Neural crest cell (in vitro differentiated cells): ENCODE data around the gene LY6G5C. TPM values are rescaled to one million over a fixed set of nuclear protein-coding genes. Genes with fewer than 3 reads are reported as not detected.

Experiments
- DNase-seq: peaks from one replicate; pipeline ENCODE4 v3.0.0; 2021; ENCODE audit warnings: low read depth, mixed read lengths, low spot score
- H3K27ac Mint-ChIP-seq: one replicate; pipeline ENCODE4 v1.8.0; 2021; ENCODE audit warnings: mild to moderate bottlenecking, mixed read lengths; ENCODE audit not compliant: unreplicated experiment
- H3K27me3 Mint-ChIP-seq: 2 replicates; pipeline ENCODE4 v1.8.0; 2021; ENCODE audit warnings: low read depth, mild to moderate bottlenecking, mixed read lengths
- H3K36me3 Mint-ChIP-seq: 2 replicates; pipeline ENCODE4 v1.8.0; 2021; ENCODE audit warnings: low read depth, mild to moderate bottlenecking, mixed read lengths
- H3K4me1 Mint-ChIP-seq: 2 replicates; pipeline ENCODE4 v1.8.0; 2021; ENCODE audit warnings: mixed read lengths
- H3K4me3 Mint-ChIP-seq: one replicate; pipeline ENCODE4 v1.8.0; 2021; ENCODE audit warnings: mild to moderate bottlenecking, mixed read lengths
- H3K9me3 Mint-ChIP-seq: 2 replicates; pipeline ENCODE4 v1.8.0; 2021; ENCODE audit warnings: mixed read lengths
- total RNA-seq: library from RNA; stranded (reverse); gene quantifications from 2 replicates; pipeline ENCODE4 v1.2.1, GENCODE V29; 2021
- TF ChIP-seq, protein P1 (sequence below): fragments of 200-600 bp; sonication (generic); conservative IDR thresholded peaks from 2 replicates; pipeline ENCODE4 v1.5.0; 2021; ENCODE audit warnings: antibody characterized with exemption, mild to moderate bottlenecking

The LY6G5C gene
- total RNA-seq, 1 donor from 2014 or later: 9.1 TPM

- TF ChIP-seq, protein P1, sequence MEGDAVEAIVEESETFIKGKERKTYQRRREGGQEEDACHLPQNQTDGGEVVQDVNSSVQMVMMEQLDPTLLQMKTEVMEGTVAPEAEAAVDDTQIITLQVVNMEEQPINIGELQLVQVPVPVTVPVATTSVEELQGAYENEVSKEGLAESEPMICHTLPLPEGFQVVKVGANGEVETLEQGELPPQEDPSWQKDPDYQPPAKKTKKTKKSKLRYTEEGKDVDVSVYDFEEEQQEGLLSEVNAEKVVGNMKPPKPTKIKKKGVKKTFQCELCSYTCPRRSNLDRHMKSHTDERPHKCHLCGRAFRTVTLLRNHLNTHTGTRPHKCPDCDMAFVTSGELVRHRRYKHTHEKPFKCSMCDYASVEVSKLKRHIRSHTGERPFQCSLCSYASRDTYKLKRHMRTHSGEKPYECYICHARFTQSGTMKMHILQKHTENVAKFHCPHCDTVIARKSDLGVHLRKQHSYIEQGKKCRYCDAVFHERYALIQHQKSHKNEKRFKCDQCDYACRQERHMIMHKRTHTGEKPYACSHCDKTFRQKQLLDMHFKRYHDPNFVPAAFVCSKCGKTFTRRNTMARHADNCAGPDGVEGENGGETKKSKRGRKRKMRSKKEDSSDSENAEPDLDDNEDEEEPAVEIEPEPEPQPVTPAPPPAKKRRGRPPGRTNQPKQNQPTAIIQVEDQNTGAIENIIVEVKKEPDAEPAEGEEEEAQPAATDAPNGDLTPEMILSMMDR: no peak
- peak; percentile 74 for DNase-seq
- H3K4me3 Mint-ChIP-seq: peak within 1 kb of the TSS; percentile 93
- no peaks in the 10 kb centered on the region for H3K9me3 Mint-ChIP-seq
- peaks cover 3% of the 10 kb centered on the region for H3K36me3 Mint-ChIP-seq
- peaks cover 59% of the 10 kb centered on the region for H3K4me1 Mint-ChIP-seq
- H3K27me3 Mint-ChIP-seq: no peaks in the 10 kb centered on the region
- peak within 1 kb of the TSS; percentile 95 for H3K27ac Mint-ChIP-seq
Measured at GRCh38 chr6:31660381-31661261, 20.2 kb downstream of the LY6G5C start, which contains the start of gene C6orf47. C6orf47 (minus strand) TSS chr6:31660778; CDS start chr6:31659947, 831 bp downstream.

GRCh38 chr6:31659649-31660380 is 21.1 kb downstream of the LY6G5C start:
- DNase-seq: no peak
- H3K4me1 Mint-ChIP-seq: peaks cover 63% of the 10 kb centered on the region
- peak overlapping the region; percentile 94 for H3K27ac Mint-ChIP-seq
- peaks cover 2% of the 10 kb centered on the region for H3K36me3 Mint-ChIP-seq
- peak overlapping the region; percentile 93 for H3K4me3 Mint-ChIP-seq
- no peaks in the 10 kb centered on the region for H3K9me3 Mint-ChIP-seq
- no peaks in the 10 kb centered on the region for H3K27me3 Mint-ChIP-seq
- TF ChIP-seq, protein P1: no peak

GRCh38 chr6:31658983-31659648 is 21.8 kb downstream of the LY6G5C start:
- no peak for DNase-seq
- peaks cover 56% of the 10 kb centered on the region for H3K4me1 Mint-ChIP-seq
- no peaks in the 10 kb centered on the region for H3K27me3 Mint-ChIP-seq
- no peaks in the 10 kb centered on the region for H3K36me3 Mint-ChIP-seq
- no peak overlapping the region for H3K27ac Mint-ChIP-seq
- H3K9me3 Mint-ChIP-seq: no peaks in the 10 kb centered on the region
- TF ChIP-seq, protein P1: no peak
- peak overlapping the region; percentile 93 for H3K4me3 Mint-ChIP-seq

GRCh38 chr6:31658158-31658688 is 22.6 kb downstream of the LY6G5C start:
- Mint-ChIP-seq H3K4me1 (peaks cover 47% of the 10 kb centered on the region), H3K27me3 (no peaks in the 10 kb centered on the region), H3K36me3 (no peaks in the 10 kb centered on the region), H3K9me3 (no peaks in the 10 kb centered on the region), H3K27ac (no peak overlapping the region), H3K4me3 (peak overlapping the region; percentile 93)
- TF ChIP-seq, protein P1: no peak
- no peak for DNase-seq
